AG09309 (cell line): ENCODE data around the gene C1RL.
"Not testable (repeated sequence)": the region's sequence is repeated elsewhere in the genome, so short reads cannot be mapped to it uniquely, and the experiment has no call there.

Source experiments
- DNase-seq: peaks from one replicate; pipeline ENCODE4 v3.0.0-alpha.2; 2010; ENCODE audit warnings: low read depth
- H3K4me3 ChIP-seq: 2 replicates; pipeline ENCODE4 v1.5.1; 2011; ENCODE audit warnings: mild to moderate bottlenecking, low read depth, low read length, moderate library complexity; ENCODE audit not compliant: control insufficient read depth
- CTCF ChIP-seq: IDR thresholded peaks from 2 replicates; pipeline ENCODE4 v1.5.1; 2011; ENCODE audit warnings: mild to moderate bottlenecking, low read depth, low read length, inconsistent platforms; ENCODE audit not compliant: insufficient read depth, control insufficient read depth; ENCODE audit errors: missing control alignments

The C1RL gene

GRCh38 chr12:7109572-7109920 is 532 bp upstream of the C1RL start:
- no peak for DNase-seq
- peak overlapping the region; percentile 63 for H3K4me3 ChIP-seq
- no peak for TF ChIP-seq CTCF

- no peak for TF ChIP-seq CTCF
- peak overlapping the region; percentile 63 for H3K4me3 ChIP-seq
- no peak for DNase-seq
Observed at GRCh38 chr12:7108003-7108795, 815 bp downstream of the C1RL start.

- H3K4me3 ChIP-seq: peak overlapping the region; percentile 63
- no peak for DNase-seq
- TF ChIP-seq CTCF: no peak
Observed at GRCh38 chr12:7107636-7108002, 1.4 kb downstream of the C1RL start.

- not testable (repeated sequence) for DNase-seq, H3K4me3 ChIP-seq
Observed at GRCh38 chr12:7107181-7107580, 1.8 kb downstream of the C1RL start.

GRCh38 chr12:7106082-7106481 is 2.9 kb downstream of the C1RL start:
- TF ChIP-seq CTCF: no peak
- DNase-seq: no peak

GRCh38 chr12:7103837-7104584 is 5.0 kb downstream of the C1RL start:
- no peak for DNase-seq
- no peak for TF ChIP-seq CTCF
- no peak overlapping the region for H3K4me3 ChIP-seq

More at GRCh38 chr12:7106082-7106481, 2.9 kb downstream of the C1RL start:
- H3K4me3 ChIP-seq: no peak overlapping the region

GRCh38 chr12:7102582-7102981 is 6.4 kb downstream of the C1RL start:
- H3K4me3 ChIP-seq: no peak overlapping the region
- no peak for DNase-seq
- TF ChIP-seq CTCF: no peak
